Neural crest cell (in vitro differentiated cells): ENCODE data around the gene KIAA1549. TPM values are rescaled to one million over a fixed set of nuclear protein-coding genes. Genes with fewer than 3 reads are reported as not detected.

Experiments used
- DNase-seq: peaks from one replicate; pipeline ENCODE4 v3.0.0; 2021; ENCODE audit warnings: low read depth, mixed read lengths, low spot score
- H3K27ac Mint-ChIP-seq: one replicate; pipeline ENCODE4 v1.8.0; 2021; ENCODE audit warnings: mild to moderate bottlenecking, mixed read lengths; ENCODE audit not compliant: unreplicated experiment
- H3K27me3 Mint-ChIP-seq: 2 replicates; pipeline ENCODE4 v1.8.0; 2021; ENCODE audit warnings: low read depth, mild to moderate bottlenecking, mixed read lengths
- H3K36me3 Mint-ChIP-seq: 2 replicates; pipeline ENCODE4 v1.8.0; 2021; ENCODE audit warnings: low read depth, mild to moderate bottlenecking, mixed read lengths
- H3K4me1 Mint-ChIP-seq: 2 replicates; pipeline ENCODE4 v1.8.0; 2021; ENCODE audit warnings: mixed read lengths
- H3K4me3 Mint-ChIP-seq: one replicate; pipeline ENCODE4 v1.8.0; 2021; ENCODE audit warnings: mild to moderate bottlenecking, mixed read lengths
- H3K9me3 Mint-ChIP-seq: 2 replicates; pipeline ENCODE4 v1.8.0; 2021; ENCODE audit warnings: mixed read lengths
- CTCF ChIP-seq: fragments of 200-600 bp; sonication (generic); conservative IDR thresholded peaks from 2 replicates; pipeline ENCODE4 v1.5.0; 2021; ENCODE audit warnings: antibody characterized with exemption, mild to moderate bottlenecking
- total RNA-seq: library from RNA; stranded (reverse); gene quantifications from 2 replicates; pipeline ENCODE4 v1.2.1, GENCODE V29; 2021

KIAA1549 gene
- total RNA-seq, 1 donor from 2014 or later: 33.2 TPM

DNA sequence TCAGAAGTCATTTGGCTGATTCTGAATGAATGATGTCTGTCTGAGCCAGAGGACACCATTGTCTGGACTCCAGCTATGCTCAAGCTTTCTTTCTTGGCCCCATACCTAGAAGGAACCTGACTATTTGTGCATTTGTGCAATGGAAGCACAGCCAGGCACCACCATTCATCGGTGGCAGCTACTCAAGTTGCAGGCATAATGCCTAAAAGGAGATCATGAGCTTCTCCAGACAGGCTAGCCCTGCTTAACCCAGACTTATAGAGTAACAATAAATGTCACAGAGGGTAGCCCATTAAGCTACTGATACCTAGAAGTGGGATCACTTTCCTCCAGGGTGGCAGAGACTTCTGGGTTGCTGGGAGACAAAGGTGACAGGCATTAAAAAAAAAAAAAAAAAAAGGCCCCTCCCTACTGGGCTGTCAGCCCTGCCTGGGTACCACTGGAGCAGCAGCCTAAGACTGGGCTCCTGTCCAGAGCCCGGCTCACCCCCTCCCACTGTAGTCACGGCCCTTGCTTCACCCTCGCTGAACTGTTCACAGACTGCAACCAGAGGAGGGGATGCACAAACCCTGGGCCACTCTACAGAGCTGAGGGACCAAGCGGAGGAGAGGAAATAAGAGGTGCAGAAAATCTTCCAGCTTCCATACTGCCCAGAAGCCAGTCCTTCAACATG is 107.8 kb downstream of the KIAA1549 start:
- H3K9me3 Mint-ChIP-seq: no peaks in the 10 kb centered on the region
- H3K4me3 Mint-ChIP-seq: no peak overlapping the region
- H3K27me3 Mint-ChIP-seq: no peaks in the 10 kb centered on the region
- no peaks in the 10 kb centered on the region for H3K4me1 Mint-ChIP-seq
- H3K27ac Mint-ChIP-seq: no peak overlapping the region
- TF ChIP-seq CTCF: no peak
- no peak for DNase-seq
- H3K36me3 Mint-ChIP-seq: peaks cover 12% of the 10 kb centered on the region

DNA sequence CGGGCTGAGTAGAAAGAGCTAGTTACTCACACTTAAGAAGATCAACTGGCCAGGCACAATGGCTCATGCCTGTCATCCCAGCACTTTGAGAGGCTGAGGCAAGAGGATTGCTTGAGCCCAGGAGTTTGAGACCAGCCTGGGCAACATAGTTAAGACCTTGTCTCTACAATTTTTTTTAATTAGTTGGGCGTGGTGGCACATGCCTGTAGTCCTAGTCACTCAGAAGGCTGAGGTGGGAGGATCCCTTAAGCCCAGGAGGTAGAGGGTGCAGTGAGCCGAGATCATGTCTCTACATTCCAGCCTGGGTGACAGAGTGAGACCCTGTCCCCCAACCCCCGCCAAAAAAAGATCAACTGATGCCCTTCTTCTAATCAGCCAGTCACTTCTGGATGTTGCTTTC is 108.6 kb downstream of the KIAA1549 start:
- H3K27ac Mint-ChIP-seq: no peak overlapping the region
- no peaks in the 10 kb centered on the region for H3K4me1 Mint-ChIP-seq

GRCh38 chr7:138871814-138872090 is 109.4 kb downstream of the KIAA1549 start:
- Mint-ChIP-seq H3K9me3 (no peaks in the 10 kb centered on the region), H3K4me1 (no peaks in the 10 kb centered on the region), H3K27ac (no peak overlapping the region), H3K36me3 (peaks cover 12% of the 10 kb centered on the region), H3K27me3 (no peaks in the 10 kb centered on the region), H3K4me3 (no peak overlapping the region)
- no peak for TF ChIP-seq CTCF
- no peak for DNase-seq

More for the DNA sequence above, 108.6 kb downstream of the KIAA1549 start:
- no peak for DNase-seq
- Mint-ChIP-seq H3K9me3 (no peaks in the 10 kb centered on the region), H3K4me3 (no peak overlapping the region), H3K36me3 (peaks cover 12% of the 10 kb centered on the region), H3K27me3 (no peaks in the 10 kb centered on the region)
- TF ChIP-seq CTCF: no peak

DNA sequence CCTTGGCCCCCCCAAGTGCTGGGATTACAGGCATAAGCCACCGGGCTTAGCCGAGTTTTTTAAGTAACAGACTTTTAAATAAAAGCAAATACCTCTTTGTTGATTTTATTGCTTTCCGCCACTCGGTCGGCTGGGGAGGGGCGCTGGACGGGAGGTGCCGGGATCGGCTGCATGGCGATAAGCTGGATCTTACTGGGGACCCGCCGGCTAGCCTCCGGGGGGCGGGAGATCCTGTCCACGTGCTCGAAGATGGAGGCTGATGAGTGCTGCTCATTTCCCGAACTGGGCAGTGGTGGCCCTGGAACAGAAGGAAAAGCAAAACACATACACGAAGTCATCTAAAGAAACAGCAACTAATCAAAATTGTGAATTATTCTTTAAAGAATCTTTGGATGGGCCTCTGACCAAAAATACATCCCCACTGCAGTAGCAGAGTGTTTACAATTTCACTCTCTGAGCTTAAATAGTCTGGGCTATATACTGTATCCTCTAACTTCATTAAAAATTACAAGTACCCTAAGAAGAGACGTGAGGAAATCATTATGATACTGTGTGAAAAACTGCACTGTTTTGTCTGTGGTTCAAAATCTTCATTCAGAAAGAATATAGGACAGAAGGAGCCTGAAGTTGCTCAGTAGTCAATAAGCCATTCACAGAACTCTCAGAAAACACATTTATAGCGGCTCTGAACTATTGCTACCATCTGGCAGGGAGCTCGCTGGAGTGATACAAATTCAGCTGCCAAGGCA is 110.0 kb downstream of the KIAA1549 start:
- H3K36me3 Mint-ChIP-seq: peaks cover 10% of the 10 kb centered on the region

DNA sequence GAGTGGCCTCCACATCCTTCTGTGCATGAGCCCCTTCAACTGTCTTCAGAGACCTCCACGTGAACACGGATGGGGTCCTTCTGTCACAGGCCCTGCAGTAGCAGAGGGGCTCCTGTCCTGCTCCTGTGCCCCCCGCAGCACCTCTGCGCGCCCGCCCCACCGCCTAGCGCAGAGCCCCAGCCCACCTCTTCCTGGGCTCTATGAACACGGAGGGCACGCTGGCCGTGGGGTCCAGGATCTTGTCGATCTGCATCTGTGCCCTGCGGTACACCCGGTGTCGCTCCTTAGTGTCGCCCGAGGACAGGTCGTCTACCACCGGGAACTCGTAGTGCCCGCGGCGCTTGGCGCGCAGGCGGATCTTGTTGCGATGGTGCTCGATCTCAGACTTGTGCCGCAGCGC is 111.8 kb downstream of the KIAA1549 start:
- H3K4me1 Mint-ChIP-seq: no peaks in the 10 kb centered on the region

More for the DNA sequence above, 110.0 kb downstream of the KIAA1549 start:
- H3K4me1 Mint-ChIP-seq: no peaks in the 10 kb centered on the region
- H3K4me3 Mint-ChIP-seq: no peak overlapping the region
- no peak for TF ChIP-seq CTCF
- no peaks in the 10 kb centered on the region for H3K27me3 Mint-ChIP-seq
- H3K9me3 Mint-ChIP-seq: no peaks in the 10 kb centered on the region
- H3K27ac Mint-ChIP-seq: no peak overlapping the region
- no peak for DNase-seq

More for the DNA sequence above, 111.8 kb downstream of the KIAA1549 start:
- DNase-seq: no peak
- Mint-ChIP-seq H3K4me3 (no peak overlapping the region), H3K36me3 (peaks cover 17% of the 10 kb centered on the region), H3K27ac (peak overlapping the region; percentile 43), H3K27me3 (no peaks in the 10 kb centered on the region), H3K9me3 (no peaks in the 10 kb centered on the region)
- TF ChIP-seq CTCF: no peak
